Measurements from ENCODE around the gene MS4A6A.
A peak's percentile ranks its signal among the peaks of the same experiment; 100 is the strongest.

Gene MS4A6A

GRCh38 chr11:60170566-60170965 lies 12.3 kb downstream of the MS4A6A start:
- H3K27me3 ChIP-seq (replicated peaks; ENCODE audit: insufficient read depth, low read length) = no peaks in the 10 kb centered on the region
- H3K27ac ChIP-seq (ENCODE audit: low read length) = no peak overlapping the region
- no peaks in the 10 kb centered on the region for H4K20me1 ChIP-seq (ENCODE audit: insufficient read depth, low read length)
- no peaks in the 10 kb centered on the region for H3K36me3 ChIP-seq (replicated peaks; ENCODE audit: insufficient read depth, low read length)
- no peak overlapping the region for H2AFZ ChIP-seq (ENCODE audit: low read length)
- no peaks in the 10 kb centered on the region for H3K4me1 ChIP-seq (ENCODE audit: low read length)
- no peaks in the 10 kb centered on the region for H3K9me3 ChIP-seq (replicated peaks; ENCODE audit: insufficient read depth, low read length)
- H3K4me2 ChIP-seq (ENCODE audit: low read depth, low read length) = no peak overlapping the region
- no peak for DNase-seq
- H3K4me3 ChIP-seq (ENCODE audit: low read length) = no peak overlapping the region
- no peak for TF ChIP-seq EZH2phosphoT487 (IDR thresholded peaks at IDR 0.05; ENCODE audit: low read length)
- TF ChIP-seq CTCF (IDR thresholded peaks at IDR 0.05; ENCODE audit: low read length) = no peak
- TF ChIP-seq EZH2 (optimal IDR thresholded peaks at IDR 0.05; ENCODE audit: low read depth, low read length) = no peak
- H3F3A ChIP-seq (ENCODE audit: insufficient read depth, low read length) = no peaks in the 10 kb centered on the region
- no peaks in the 10 kb centered on the region for H3K9me2 ChIP-seq (replicated peaks; ENCODE audit: insufficient read depth, low read length)
- no peaks in the 10 kb centered on the region for H3K79me2 ChIP-seq (ENCODE audit: low read length)
- H3K9ac ChIP-seq (ENCODE audit: low read length) = no peak overlapping the region

DNA sequence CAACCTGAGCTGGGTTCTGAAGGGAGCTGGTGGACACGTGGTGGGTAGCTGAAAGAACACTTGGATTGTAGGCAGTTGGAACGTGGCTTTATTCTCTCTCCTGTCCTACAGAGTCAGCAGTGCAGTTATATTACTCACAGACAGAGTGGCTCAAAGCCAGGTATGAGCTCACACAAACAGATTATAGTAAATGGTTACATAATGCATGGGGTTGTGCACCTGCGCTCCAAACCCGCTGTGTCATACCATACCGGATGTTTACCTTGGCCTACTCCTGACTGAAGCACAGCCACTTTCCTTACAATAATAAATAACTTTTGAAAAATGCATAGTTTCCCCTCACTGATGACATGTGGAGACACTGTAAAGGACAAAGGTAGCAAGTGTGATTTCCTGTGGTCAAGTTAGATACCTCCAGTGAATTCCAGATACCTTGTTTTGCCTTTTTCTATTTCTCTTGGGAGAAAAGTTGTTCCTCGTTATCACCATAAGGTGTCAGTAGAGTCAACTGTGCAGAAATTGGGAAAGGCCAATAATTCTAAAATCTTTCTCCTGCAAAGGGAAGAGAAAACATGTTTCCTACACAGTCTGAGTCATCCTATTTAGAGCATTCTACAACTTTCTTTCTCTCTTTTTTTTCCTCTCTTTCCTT lies 13.5 kb downstream of the MS4A6A start:
- Histone ChIP-seq H3K27ac (ENCODE audit: low read length) (no peak overlapping the region), H3K27me3 (replicated peaks; ENCODE audit: insufficient read depth, low read length) (no peaks in the 10 kb centered on the region)
- peak; percentile 9 for DNase-seq

DNA sequence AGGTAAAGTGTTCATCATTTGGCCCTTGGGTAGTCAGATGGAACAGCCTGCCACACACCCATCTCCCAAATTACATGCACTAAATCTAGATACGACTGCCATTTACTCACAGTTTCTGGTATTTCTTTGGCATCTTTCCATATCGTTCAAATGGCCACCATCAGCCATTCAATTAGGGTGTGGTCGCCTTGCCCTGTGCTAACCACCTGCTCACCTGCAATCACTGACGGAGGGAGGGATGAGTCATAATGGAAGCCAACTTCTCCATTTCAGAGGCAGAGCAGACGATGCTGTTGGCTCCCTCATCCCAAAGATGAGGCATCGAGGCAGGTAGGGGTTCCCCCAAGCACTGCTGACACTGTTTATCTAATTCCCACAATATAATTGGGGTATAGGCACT lies 14.6 kb downstream of the MS4A6A start:
- Histone ChIP-seq H3K9me2 (replicated peaks; ENCODE audit: insufficient read depth, low read length) (no peaks in the 10 kb centered on the region), H3K9me3 (replicated peaks; ENCODE audit: insufficient read depth, low read length) (no peaks in the 10 kb centered on the region), H4K20me1 (ENCODE audit: insufficient read depth, low read length) (no peaks in the 10 kb centered on the region), H3K27me3 (replicated peaks; ENCODE audit: insufficient read depth, low read length) (no peaks in the 10 kb centered on the region), H3K36me3 (replicated peaks; ENCODE audit: insufficient read depth, low read length) (no peaks in the 10 kb centered on the region), H3K27ac (ENCODE audit: low read length) (no peak overlapping the region), H2AFZ (ENCODE audit: low read length) (no peak overlapping the region), H3K9ac (ENCODE audit: low read length) (no peak overlapping the region), H3K79me2 (ENCODE audit: low read length) (no peaks in the 10 kb centered on the region), H3K4me1 (ENCODE audit: low read length) (no peaks in the 10 kb centered on the region), H3K4me3 (ENCODE audit: low read length) (no peak overlapping the region), H3K4me2 (ENCODE audit: low read depth, low read length) (no peak overlapping the region), H3F3A (ENCODE audit: insufficient read depth, low read length) (no peaks in the 10 kb centered on the region)
- no peak for DNase-seq
- no peak for TF ChIP-seq EZH2phosphoT487 (IDR thresholded peaks at IDR 0.05; ENCODE audit: low read length)
- no peak for TF ChIP-seq CTCF (IDR thresholded peaks at IDR 0.05; ENCODE audit: low read length)
- no peak for TF ChIP-seq EZH2 (optimal IDR thresholded peaks at IDR 0.05; ENCODE audit: low read depth, low read length)

More for the DNA sequence above, 13.5 kb downstream of the MS4A6A start:
- no peaks in the 10 kb centered on the region for H4K20me1 ChIP-seq (ENCODE audit: insufficient read depth, low read length)
- H3F3A ChIP-seq (ENCODE audit: insufficient read depth, low read length) = no peaks in the 10 kb centered on the region
- H3K9ac ChIP-seq (ENCODE audit: low read length) = no peak overlapping the region
- TF ChIP-seq EZH2 (optimal IDR thresholded peaks at IDR 0.05; ENCODE audit: low read depth, low read length) (no peak), CTCF (IDR thresholded peaks at IDR 0.05; ENCODE audit: low read length) (peak; percentile 56), EZH2phosphoT487 (IDR thresholded peaks at IDR 0.05; ENCODE audit: low read length) (no peak)
- no peaks in the 10 kb centered on the region for H3K79me2 ChIP-seq (ENCODE audit: low read length)
- H3K4me1 ChIP-seq (ENCODE audit: low read length) = no peaks in the 10 kb centered on the region
- H3K9me3 ChIP-seq (replicated peaks; ENCODE audit: insufficient read depth, low read length) = no peaks in the 10 kb centered on the region
- H2AFZ ChIP-seq (ENCODE audit: low read length) = no peak overlapping the region
- no peak overlapping the region for H3K4me3 ChIP-seq (ENCODE audit: low read length)
- no peaks in the 10 kb centered on the region for H3K9me2 ChIP-seq (replicated peaks; ENCODE audit: insufficient read depth, low read length)
- H3K4me2 ChIP-seq (ENCODE audit: low read depth, low read length) = no peak overlapping the region
- H3K36me3 ChIP-seq (replicated peaks; ENCODE audit: insufficient read depth, low read length) = no peaks in the 10 kb centered on the region

Data from MM.1S (cell line).